GM12891 (cell line): Measurements from ENCODE around the gene PTPRN2.

Experiments used
- PAX5 ChIP-seq: IDR thresholded peaks from 2 replicates; pipeline ENCODE4 v1.6.1; 2011; ENCODE audit warnings: low read length, moderate library complexity, mild to moderate bottlenecking; ENCODE audit not compliant: insufficient read depth, severe bottlenecking
- POLR2A ChIP-seq: IDR thresholded peaks from 2 replicates; pipeline ENCODE4 v1.6.1; 2011; ENCODE audit warnings: low read depth, low read length, control low read depth
- POLR2AphosphoS5 ChIP-seq: IDR thresholded peaks from 2 replicates; pipeline ENCODE4 v1.6.1; 2011; ENCODE audit warnings: low read depth, low read length, control low read depth
- SPI1 ChIP-seq: IDR thresholded peaks from 2 replicates; pipeline ENCODE4 v1.6.1; 2011; ENCODE audit warnings: low read depth, low read length, control low read depth
- TAF1 ChIP-seq: IDR thresholded peaks from 2 replicates; pipeline ENCODE4 v1.6.1; 2011; ENCODE audit warnings: low read depth, low read length, control low read depth

- TF ChIP-seq POLR2A (no peak), POLR2AphosphoS5 (no peak), TAF1 (no peak), SPI1 (no peak), PAX5 (no peak)
Observed at GRCh38 chr7:157509226-157509625, 1078.4 kb downstream of the PTPRN2 start.
